ENCODE data around the gene ZCCHC14. TPM values are rescaled to one million over a fixed set of nuclear protein-coding genes. Genes with fewer than 3 reads are reported as not detected.

The ZCCHC14 gene
- total and polyA plus RNA-seq, 2 of the 8 experiments (the other 6 are each of a cell fraction or from before 2014, with no cell fraction given) = 8.2 to 28.2 TPM

GRCh38 chr16:87470332-87470731, 22.5 kb downstream of the ZCCHC14 start:
- Histone ChIP-seq H4K20me1 (replicated peaks in 1 of 2; ENCODE audit: control insufficient read depth in 1 of 2, insufficient read depth in 2 of 2, low read length in 2 of 2) (peaks cover 6 to 23% of the 10 kb centered on the region in 2 experiments), H3K9ac (replicated peaks in 1 of 4; ENCODE audit: extremely low read depth in 1 of 4, low read depth in 3 of 4, low read length in 3 of 4) (no peak overlapping the region)

More at GRCh38 chr16:87470332-87470731, 22.5 kb downstream of the ZCCHC14 start:
- Histone ChIP-seq H4K5ac (ENCODE audit: insufficient read length, low read depth, low read length) (no peak overlapping the region), H3K23me2 (ENCODE audit: low read depth, low read length) (no peaks in the 10 kb centered on the region), H2BK5ac (ENCODE audit: low read depth, low read length) (no peak overlapping the region), H3K4me3 (ENCODE audit: extremely low read depth in 1 of 4, insufficient read depth in 2 of 4, low read depth in 3 of 4, low read length in 4 of 4) (no peak overlapping the region), H3K36me3 (ENCODE audit: control insufficient read depth in 2 of 4, insufficient read depth in 4 of 4, low read length in 3 of 4) (no peaks in the 10 kb centered on the region; a peak in 1 of 8 replicates), H2AFZ (ENCODE audit: low read length) (no peak overlapping the region), H3K4ac (replicated peaks; ENCODE audit: insufficient read length, low read depth, low read length) (no peak overlapping the region), H3K27me3 (replicated peaks in 1 of 4; ENCODE audit: control insufficient read depth in 3 of 4, extremely low read depth in 1 of 4, insufficient read depth in 3 of 4, low read length in 3 of 4) (no peaks in the 10 kb centered on the region), H2BK20ac (ENCODE audit: low read length) (no peak overlapping the region), H3K56ac (replicated peaks; ENCODE audit: insufficient read length, low read depth, low read length) (no peak overlapping the region), H3K4me1 (replicated peaks in 1 of 4; ENCODE audit: control insufficient read depth in 3 of 4, insufficient read depth in 4 of 4, low read length in 3 of 4) (peaks cover 3 to 7% (median 5%) of the 10 kb centered on the region in 4 experiments; a peak in 6 of 7 replicates), H2BK12ac (ENCODE audit: low read depth, low read length) (no peak overlapping the region), H4K91ac (replicated peaks; ENCODE audit: insufficient read length, low read length) (no peak overlapping the region), H3K18ac (ENCODE audit: extremely low read depth, low read length) (no peak overlapping the region), H2AK5ac (ENCODE audit: low read depth, low read length) (no peak overlapping the region), H3K23ac (ENCODE audit: insufficient read length) (no peak overlapping the region), H2BK120ac (replicated peaks; ENCODE audit: low read depth, low read length) (no peak overlapping the region), H4K8ac (ENCODE audit: extremely low read depth, insufficient read depth, low read length) (no peak overlapping the region), H3K14ac (ENCODE audit: insufficient read length) (no peak overlapping the region), H3K4me2 (ENCODE audit: insufficient read depth in 1 of 2, low read depth in 2 of 2, low read length in 2 of 2) (no peak overlapping the region), H2BK15ac (ENCODE audit: low read length) (no peak overlapping the region), H3K79me2 (ENCODE audit: control insufficient read depth in 1 of 2, insufficient read depth in 2 of 2, low read length in 2 of 2) (peaks cover 0 to 74% of the 10 kb centered on the region in 2 experiments; a peak in 2 of 4 replicates), H3K9me3 (ENCODE audit: insufficient read depth in 2 of 2, low read depth in 1 of 2, low read length in 1 of 2) (no peaks in the 10 kb centered on the region), H3K79me1 (ENCODE audit: low read depth, low read length) (peaks cover 15% of the 10 kb centered on the region; the same call in 1 of the 2 replicates), H3K27ac (ENCODE audit: low read depth, low read length) (no peak overlapping the region)
- ChIA-PET CTCF (ENCODE audit: partially characterized antibody) (interaction anchor here (0.7 to 2.3 kb wide), 9 partner anchors 9 to 101 kb away, joined by 3 to 6 read pairs (median 3); no protein-coding TSS in a partner anchor), POLR2A (ENCODE audit: partially characterized antibody) (no interaction called here)
- FAIRE-seq = no peak
- TF ChIP-seq TAF1 (IDR thresholded peaks at IDR 0.05; ENCODE audit: low read depth, low read length) (no peak), ASH2L (IDR thresholded peaks at IDR 0.05; ENCODE audit: low read length) (no peak), ATF2 (IDR thresholded peaks at IDR 0.05; ENCODE audit: low read length) (no peak), NRF1 (IDR thresholded peaks at IDR 0.05; ENCODE audit: low read depth, low read length) (no peak), CBX5 (IDR thresholded peaks at IDR 0.05; ENCODE audit: low read depth, low read length) (no peak), SIN3A (conservative IDR thresholded peaks at IDR 0.05 in 1 of 2, IDR thresholded peaks at IDR 0.05 in 1 of 2; ENCODE audit: low read depth in 1 of 2, low read length in 2 of 2) (no peak), NANOG (IDR thresholded peaks at IDR 0.05; ENCODE audit: insufficient read depth, low read depth, low read length, poor library complexity, severe bottlenecking) (no peak), SIRT6 (IDR thresholded peaks at IDR 0.05; ENCODE audit: low read length) (no peak), RNF2 (IDR thresholded peaks at IDR 0.05; ENCODE audit: borderline replicate concordance, low read depth, low read length, missing control alignments, poor library complexity, severe bottlenecking) (no peak), SAP30 (IDR thresholded peaks at IDR 0.05; ENCODE audit: insufficient read depth, insufficient replicate concordance, low read length) (no peak), SP4 (IDR thresholded peaks at IDR 0.05; ENCODE audit: low read length) (no peak)
- DNase-seq (ENCODE audit: low read depth in 1 of 2, low spot score in 2 of 2) = no peak
- WGBS, 2 experiments (ENCODE audit: extremely low coverage in 1 of 2, insufficient coverage in 1 of 2, insufficient read length in 1 of 2, insufficient replicate concordance in 2 of 2, low coverage in 1 of 2, low lambda C conversion rate in 2 of 2, missing lambda C conversion rate in 1 of 2) = 89% methylated on average over 3 of the region's 3 CpGs; no CpG with 5 or more reads in 1 of the 2 experiments
